Right lobe of liver (tissue), 6 donors: ENCODE results near the gene PIEZO2. TPM values are rescaled to one million over a fixed set of nuclear protein-coding genes. Genes with fewer than 3 reads are reported as not detected.

Experiments
- ATAC-seq, 4 donors: fragments of 200-7000 bp; cut with Tn5 transposase; one replicate each; pipeline ENCODE4 v1.9.1; 2020; ENCODE audit warnings: mild to moderate bottlenecking in 4 of 4, moderate library complexity in 4 of 4
- DNase-seq, 3 donors: peaks; one replicate each; pipeline ENCODE4 v3.0.0-alpha.2; 2020
- H3K27ac ChIP-seq, 3 donors: fragments of 200-600 bp; one replicate each; pipeline ENCODE4 v1.8.0; 2022
- H3K27me3 ChIP-seq, 2 donors: fragments of 200-600 bp; one replicate each; pipeline ENCODE4 v1.8.0; 2022
- H3K36me3 ChIP-seq, 4 donors: fragments of 200-600 bp; sonication (generic) in 1 of 4; one replicate each; pipeline versions ENCODE4 v1.5.1 to v1.8.0; 2017 to 2022; ENCODE audit warnings: control low read depth in 1 of 4
- H3K4me1 ChIP-seq, 4 donors: fragments of 200-600 bp; sonication (generic) in 1 of 4; one replicate each; pipeline versions ENCODE4 v1.5.1 to v1.8.0; 2017 to 2022; ENCODE audit warnings: control low read depth in 1 of 4
- H3K4me3 ChIP-seq, 3 donors: fragments of 200-600 bp; one replicate each; pipeline ENCODE4 v1.8.0; 2022
- H3K9me3 ChIP-seq, 4 donors: fragments of 200-600 bp; sonication (generic) in 1 of 4; one replicate each; pipeline versions ENCODE4 v1.5.1 to v1.8.0; 2017 to 2022; ENCODE audit warnings: control low read depth in 1 of 4
- POLR2A ChIP-seq: fragments of 450-650 bp; IDR thresholded peaks from one replicate; pipeline ENCODE4 v1.6.1; 2017; ENCODE audit warnings: antibody characterized with exemption, mild to moderate bottlenecking
- WGBS: methylation state at CpG from one replicate; pipeline ENCODE4 v1.1.6; 2018; ENCODE audit warnings: low coverage, low lambda C conversion rate; ENCODE audit not compliant: insufficient coverage; ENCODE audit errors: missing lambda C conversion rate; 5-methylcytosine and 5-hydroxymethylcytosine counted together
- intact Hi-C, 2 donors: fragments of 100-400 bp; cut with DNase I; formaldehyde crosslinking; loops; one replicate each; pipeline versions ENCODE4 v1.11.2 to v1.14.1; 2022
- total RNA-seq, 6 experiments: library from RNA; depleted of rRNA in 2 of 6; stranded (reverse); fragments of >200 nt in 2 of 6; fragmentation: NEBNext Ultra II Directional in 3 of 6; extraction: Animal tissue kit (Norgen Biotek cat#: 25700) in 3 of 6; gene quantifications; one replicate each; pipeline versions ENCODE4 v1.1.0 to v1.2.4, GENCODE V29; 2016 to 2023
- TF ChIP-seq, protein P1 (sequence below), 4 donors: fragments of 200-600 bp in 3 of 4; fragments of 450-650 bp in 1 of 4; IDR thresholded peaks; one replicate each; pipeline versions ENCODE4 v1.5.1 to v1.8.0; 2016 to 2022; ENCODE audit warnings: antibody characterized with exemption in 4 of 4, mild to moderate bottlenecking in 2 of 4
- donor health status: DM: no; HTN: yes; CAD: no.
- donor health status: DM: no; HTN: no; CAD: no.
- donor health status: DM: no; HTN: no; CAD: no.
- donor health status: DM: no; HTN: yes; CAD: no.
- donor health status: DM: no; HTN: yes; CAD: no.

Gene PIEZO2
- total RNA-seq, 6 experiments from 2014 or later, result 6.6 to 16.9 (median 10.1) TPM

DNA sequence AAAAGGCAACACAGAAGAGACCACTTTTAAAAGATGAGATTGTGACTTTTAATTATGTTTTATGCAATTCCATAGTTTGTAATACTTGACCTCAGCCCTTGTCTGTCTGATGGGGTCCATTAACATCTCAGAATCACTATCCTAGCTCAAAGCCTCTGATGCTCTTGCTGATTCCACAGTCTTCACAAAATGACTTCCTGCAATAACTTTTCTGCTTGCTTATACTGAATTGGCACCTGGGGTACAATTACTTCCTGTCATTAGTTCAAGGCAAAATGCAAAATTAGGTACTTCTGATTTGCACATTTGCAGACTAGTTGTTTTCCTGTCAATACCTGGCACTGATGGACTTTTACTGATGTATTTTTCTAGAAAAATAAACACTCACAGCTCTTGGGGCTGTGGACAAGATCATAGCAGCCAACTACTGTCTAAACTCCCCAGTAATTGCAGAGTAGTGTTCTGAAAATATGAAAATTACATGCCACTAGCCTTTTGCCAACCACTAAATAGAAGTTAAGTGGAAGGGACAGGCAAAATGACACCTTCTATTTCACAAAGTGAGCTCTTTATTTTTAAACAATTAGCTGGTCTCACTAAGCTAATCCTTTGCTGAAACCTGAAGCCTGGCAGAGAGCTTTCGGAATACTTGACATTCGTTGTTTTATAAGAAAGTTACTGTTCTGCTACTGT is 129.1 kb downstream of the PIEZO2 start:
- no peak overlapping the region for H3K4me3 ChIP-seq
- WGBS, result 88% methylated on average over 2 of the region's 2 CpGs
- no peaks in the 10 kb centered on the region for H3K9me3 ChIP-seq
- intact Hi-C loops, result no loop called here
- no peaks in the 10 kb centered on the region for H3K27me3 ChIP-seq
- no peak overlapping the region for H3K27ac ChIP-seq
- TF ChIP-seq, protein P1, sequence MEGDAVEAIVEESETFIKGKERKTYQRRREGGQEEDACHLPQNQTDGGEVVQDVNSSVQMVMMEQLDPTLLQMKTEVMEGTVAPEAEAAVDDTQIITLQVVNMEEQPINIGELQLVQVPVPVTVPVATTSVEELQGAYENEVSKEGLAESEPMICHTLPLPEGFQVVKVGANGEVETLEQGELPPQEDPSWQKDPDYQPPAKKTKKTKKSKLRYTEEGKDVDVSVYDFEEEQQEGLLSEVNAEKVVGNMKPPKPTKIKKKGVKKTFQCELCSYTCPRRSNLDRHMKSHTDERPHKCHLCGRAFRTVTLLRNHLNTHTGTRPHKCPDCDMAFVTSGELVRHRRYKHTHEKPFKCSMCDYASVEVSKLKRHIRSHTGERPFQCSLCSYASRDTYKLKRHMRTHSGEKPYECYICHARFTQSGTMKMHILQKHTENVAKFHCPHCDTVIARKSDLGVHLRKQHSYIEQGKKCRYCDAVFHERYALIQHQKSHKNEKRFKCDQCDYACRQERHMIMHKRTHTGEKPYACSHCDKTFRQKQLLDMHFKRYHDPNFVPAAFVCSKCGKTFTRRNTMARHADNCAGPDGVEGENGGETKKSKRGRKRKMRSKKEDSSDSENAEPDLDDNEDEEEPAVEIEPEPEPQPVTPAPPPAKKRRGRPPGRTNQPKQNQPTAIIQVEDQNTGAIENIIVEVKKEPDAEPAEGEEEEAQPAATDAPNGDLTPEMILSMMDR (IDR thresholded peaks at IDR 0.05), result no peak
- TF ChIP-seq POLR2A, result no peak
- no peaks in the 10 kb centered on the region for H3K4me1 ChIP-seq
- ATAC-seq (no peak), DNase-seq (no peak)
- no peaks in the 10 kb centered on the region for H3K36me3 ChIP-seq

DNA sequence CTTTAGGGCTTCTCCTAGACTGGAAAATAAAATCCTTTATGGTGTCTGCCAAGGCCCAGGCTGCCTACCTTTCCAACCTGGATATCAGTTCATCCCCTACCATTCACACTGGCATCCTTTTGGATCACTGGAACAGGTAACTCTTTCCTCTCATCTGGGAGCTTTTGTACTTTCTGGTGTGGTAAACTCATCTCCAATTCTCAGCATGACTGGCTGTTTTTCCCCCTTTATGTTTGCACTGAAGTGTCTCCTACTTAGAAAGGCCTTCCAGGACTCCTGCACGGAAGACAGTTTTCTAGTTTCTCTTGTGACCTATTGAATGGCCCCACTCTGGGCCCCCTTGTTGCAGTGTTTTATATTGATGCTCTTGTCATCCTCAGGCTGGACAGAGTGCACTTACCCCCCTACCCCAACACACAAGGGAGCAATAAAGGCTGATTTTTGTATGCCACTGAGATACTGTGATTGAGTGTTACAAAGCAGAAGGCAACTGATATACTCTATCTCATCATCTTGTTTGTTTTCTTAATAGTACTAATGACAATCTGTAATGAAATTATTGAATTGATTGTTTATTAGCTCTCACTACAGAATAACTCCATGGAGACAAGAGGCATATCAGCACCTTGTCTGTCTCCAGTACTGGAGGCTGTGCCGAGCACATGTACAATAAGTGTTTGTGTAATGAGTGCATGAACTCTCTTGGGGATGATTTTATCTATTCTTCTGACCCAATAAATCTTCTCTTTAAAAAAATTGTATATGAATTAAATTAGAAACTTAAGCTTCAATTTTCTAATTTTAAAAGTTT is 129.9 kb downstream of the PIEZO2 start:
- H3K27ac ChIP-seq, result no peak overlapping the region
- H3K9me3 ChIP-seq, result no peaks in the 10 kb centered on the region
- no peaks in the 10 kb centered on the region for H3K4me1 ChIP-seq
- intact Hi-C loops, result no loop called here
- no peaks in the 10 kb centered on the region for H3K27me3 ChIP-seq
- DNase-seq, result no peak
- H3K4me3 ChIP-seq, result no peak overlapping the region
- WGBS, result 75% methylated on average over 2 of the region's 2 CpGs
- no peaks in the 10 kb centered on the region for H3K36me3 ChIP-seq
- no peak for ATAC-seq
- no peak for TF ChIP-seq POLR2A
- TF ChIP-seq, protein P1 (IDR thresholded peaks at IDR 0.05), result no peak

DNA sequence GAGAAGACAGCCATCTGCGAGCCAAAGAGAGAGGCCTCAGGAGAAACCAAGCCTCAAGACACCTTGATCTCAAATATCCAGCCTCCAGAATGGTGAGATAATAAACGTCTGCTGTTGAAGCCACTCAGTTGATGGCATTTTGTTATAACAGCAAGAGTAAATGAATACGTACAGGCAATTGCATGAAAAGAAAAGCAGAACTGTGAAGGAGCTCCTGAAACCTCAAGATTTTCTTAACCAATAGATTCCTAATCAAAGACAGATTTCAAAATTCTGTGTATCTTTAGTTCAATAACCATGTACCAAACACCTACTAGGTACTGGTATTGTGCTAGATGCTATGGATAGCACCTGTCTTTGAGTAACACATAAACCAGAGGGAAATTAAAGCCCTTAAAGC is 139.5 kb downstream of the PIEZO2 start:
- H3K9me3 ChIP-seq, result no peaks in the 10 kb centered on the region
- no peaks in the 10 kb centered on the region for H3K27me3 ChIP-seq
- peaks cover 0 to 9% (median 5%) of the 10 kb centered on the region in 4 donors for H3K4me1 ChIP-seq
- H3K36me3 ChIP-seq, result no peaks in the 10 kb centered on the region
- no peak overlapping the region for H3K27ac ChIP-seq
- intact Hi-C loops, result loop anchor here in 1 of 2 donors (10.0 kb wide), 1 partner anchor 65 kb away; no protein-coding TSS in a partner anchor
- ATAC-seq, result no peak
- TF ChIP-seq, protein P1 (IDR thresholded peaks at IDR 0.05), result no peak
- TF ChIP-seq POLR2A, result no peak
- WGBS, result 90% methylated on average over 2 of the region's 3 CpGs
- H3K4me3 ChIP-seq, result no peak overlapping the region
- no peak for DNase-seq

DNA sequence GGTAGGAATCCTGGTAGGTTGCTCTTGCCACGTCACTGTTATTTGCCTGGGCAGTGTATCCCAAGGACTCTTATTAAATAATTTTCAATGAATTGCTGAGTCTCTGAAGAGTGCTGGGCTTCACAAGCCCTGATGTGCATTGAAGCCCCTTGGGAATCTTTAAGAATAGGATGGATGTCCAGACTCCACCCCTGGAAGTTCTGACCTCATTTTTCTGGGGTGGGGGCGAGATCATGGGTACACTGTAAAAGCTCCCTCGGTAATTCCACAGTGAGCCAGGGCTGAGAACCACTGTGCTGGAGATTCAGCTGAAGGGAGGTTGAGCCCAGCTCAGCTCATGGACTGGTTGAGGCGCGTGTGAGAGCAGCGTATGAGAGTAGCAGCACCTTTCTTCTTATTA is 140.2 kb downstream of the PIEZO2 start:
- Histone ChIP-seq H3K9me3 (no peaks in the 10 kb centered on the region), H3K27ac (no peak overlapping the region), H3K27me3 (no peaks in the 10 kb centered on the region), H3K4me1 (peaks cover 0 to 9% (median 5%) of the 10 kb centered on the region in 4 donors), H3K36me3 (no peaks in the 10 kb centered on the region), H3K4me3 (no peak overlapping the region)
- 92% methylated on average over 2 of the region's 6 CpGs for WGBS
- TF ChIP-seq, protein P1 (IDR thresholded peaks at IDR 0.05), result no peak
- no peak for TF ChIP-seq POLR2A
- no peak for DNase-seq
- intact Hi-C loops, result loop anchor here in 1 of 2 donors (10.0 kb wide), 1 partner anchor 64 kb away; no protein-coding TSS in a partner anchor
- ATAC-seq, result no peak
